Mononuclear cell (primary cell): ENCODE results near the gene RNF123. TPM values are rescaled to one million over a fixed set of nuclear protein-coding genes. Genes with fewer than 3 reads are reported as not detected.

Experiments
- H3K27me3 ChIP-seq: 2 replicates; pipeline ENCODE4 v1.6.0; 2011; ENCODE audit warnings: low read length, control low read depth; ENCODE audit not compliant: insufficient read depth
- H3K4me1 ChIP-seq: 2 replicates; pipeline ENCODE4 v1.5.1; 2011; ENCODE audit warnings: mild to moderate bottlenecking, low read length, control low read depth; ENCODE audit not compliant: insufficient read depth
- H3K4me3 ChIP-seq: 2 replicates; pipeline ENCODE4 v1.5.1; 2011; ENCODE audit warnings: mild to moderate bottlenecking, low read length, moderate library complexity
- H3K9me3 ChIP-seq: 2 replicates; pipeline ENCODE4 v1.5.1; 2011; ENCODE audit warnings: low read depth, mild to moderate bottlenecking, control low read depth, low read length
- total RNA-seq: library from RNA; depleted of rRNA; stranded (reverse); fragments of >200 nt; gene quantifications from one replicate; pipeline ENCODE4 v1.2.3, GENCODE V29; 2012

Gene RNF123
- total RNA-seq, 1 donor: 6.2 TPM

GRCh38 chr3:49654176-49654825, 35.1 kb upstream of the RNF123 start:
- Histone ChIP-seq H3K27me3 (no peaks in the 10 kb centered on the region), H3K4me1 (no peaks in the 10 kb centered on the region), H3K9me3 (no peaks in the 10 kb centered on the region), H3K4me3 (no peak overlapping the region)

GRCh38 chr3:49654955-49655556, 34.3 kb upstream of the RNF123 start:
- H3K4me3 ChIP-seq: no peak overlapping the region
- H3K4me1 ChIP-seq: no peaks in the 10 kb centered on the region
- no peaks in the 10 kb centered on the region for H3K27me3 ChIP-seq
- no peaks in the 10 kb centered on the region for H3K9me3 ChIP-seq

- Histone ChIP-seq H3K4me3 (no peak overlapping the region), H3K9me3 (no peaks in the 10 kb centered on the region), H3K4me1 (no peaks in the 10 kb centered on the region), H3K27me3 (no peaks in the 10 kb centered on the region)
These were observed 33.5 kb upstream of the RNF123 start for GRCh38 chr3:49655731-49656285.

- no peaks in the 10 kb centered on the region for H3K9me3 ChIP-seq
- no peaks in the 10 kb centered on the region for H3K4me1 ChIP-seq
- no peak overlapping the region for H3K4me3 ChIP-seq
- H3K27me3 ChIP-seq: no peaks in the 10 kb centered on the region
These were observed 32.7 kb upstream of the RNF123 start for GRCh38 chr3:49656541-49657112.

- H3K4me1 ChIP-seq: no peaks in the 10 kb centered on the region
- H3K9me3 ChIP-seq: no peaks in the 10 kb centered on the region
- H3K27me3 ChIP-seq: no peaks in the 10 kb centered on the region
- no peak overlapping the region for H3K4me3 ChIP-seq
These were observed 32.0 kb upstream of the RNF123 start for GRCh38 chr3:49657208-49657915.

GRCh38 chr3:49658711-49659110, 30.6 kb upstream of the RNF123 start:
- Histone ChIP-seq H3K9me3 (no peaks in the 10 kb centered on the region), H3K27me3 (no peaks in the 10 kb centered on the region), H3K4me1 (no peaks in the 10 kb centered on the region), H3K4me3 (no peak overlapping the region)

- Histone ChIP-seq H3K27me3 (no peaks in the 10 kb centered on the region), H3K4me3 (no peak overlapping the region), H3K9me3 (no peaks in the 10 kb centered on the region), H3K4me1 (no peaks in the 10 kb centered on the region)
These were observed 29.6 kb upstream of the RNF123 start for GRCh38 chr3:49659756-49660155.

GRCh38 chr3:49661281-49661680, 28.1 kb upstream of the RNF123 start:
- Histone ChIP-seq H3K4me3 (no peak overlapping the region), H3K4me1 (no peaks in the 10 kb centered on the region), H3K9me3 (no peaks in the 10 kb centered on the region), H3K27me3 (no peaks in the 10 kb centered on the region)

- Histone ChIP-seq H3K9me3 (no peaks in the 10 kb centered on the region), H3K4me1 (no peaks in the 10 kb centered on the region), H3K4me3 (no peak overlapping the region), H3K27me3 (no peaks in the 10 kb centered on the region)
These were observed 27.3 kb upstream of the RNF123 start for GRCh38 chr3:49662021-49662420.

- H3K9me3 ChIP-seq: no peaks in the 10 kb centered on the region
- H3K27me3 ChIP-seq: no peaks in the 10 kb centered on the region
- no peak overlapping the region for H3K4me3 ChIP-seq
- no peaks in the 10 kb centered on the region for H3K4me1 ChIP-seq
These were observed 26.5 kb upstream of the RNF123 start for GRCh38 chr3:49662720-49663413.

GRCh38 chr3:49663831-49664230, 25.5 kb upstream of the RNF123 start:
- H3K27me3 ChIP-seq: no peaks in the 10 kb centered on the region
- H3K4me1 ChIP-seq: no peaks in the 10 kb centered on the region
- H3K4me3 ChIP-seq: no peak overlapping the region
- no peaks in the 10 kb centered on the region for H3K9me3 ChIP-seq

GRCh38 chr3:49664300-49664699, 25.1 kb upstream of the RNF123 start:
- H3K4me1 ChIP-seq: no peaks in the 10 kb centered on the region
- H3K9me3 ChIP-seq: no peaks in the 10 kb centered on the region
- H3K27me3 ChIP-seq: no peaks in the 10 kb centered on the region
- no peak overlapping the region for H3K4me3 ChIP-seq

- no peaks in the 10 kb centered on the region for H3K4me1 ChIP-seq
- H3K27me3 ChIP-seq: no peaks in the 10 kb centered on the region
- no peaks in the 10 kb centered on the region for H3K9me3 ChIP-seq
- no peak overlapping the region for H3K4me3 ChIP-seq
These were observed 23.4 kb upstream of the RNF123 start for GRCh38 chr3:49665822-49666519.

GRCh38 chr3:49666592-49666991, 22.8 kb upstream of the RNF123 start:
- Histone ChIP-seq H3K27me3 (no peaks in the 10 kb centered on the region), H3K9me3 (no peaks in the 10 kb centered on the region), H3K4me1 (peaks cover under 1% of the 10 kb centered on the region), H3K4me3 (no peak overlapping the region)
